Colonic mucosa (tissue), 4 donors: ENCODE data around the gene FRMD3. TPM values are rescaled to one million over a fixed set of nuclear protein-coding genes. Genes with fewer than 3 reads are reported as not detected.
A peak's percentile ranks its signal among the peaks of the same experiment; 100 is the strongest.

Experiments used
- DNase-seq: peaks from one replicate; pipeline ENCODE4 v3.0.0-alpha.2; 2020
- H3K27ac ChIP-seq: fragments of 200-600 bp; one replicate; pipeline ENCODE4 v1.8.0; 2021
- H3K27me3 ChIP-seq: fragments of 200-600 bp; one replicate; pipeline ENCODE4 v1.8.0; 2021
- H3K36me3 ChIP-seq: fragments of 200-600 bp; one replicate; pipeline ENCODE4 v1.8.0; 2021
- H3K4me1 ChIP-seq: fragments of 200-600 bp; one replicate; pipeline ENCODE4 v1.8.0; 2021; ENCODE audit warnings: mild to moderate bottlenecking
- H3K4me3 ChIP-seq: fragments of 200-600 bp; one replicate; pipeline ENCODE4 v1.8.0; 2021
- H3K9ac ChIP-seq, 2 donors: one replicate each; pipeline ENCODE4 v1.7.0; 2013; ENCODE audit warnings: control low read depth in 2 of 2, low read depth in 2 of 2, low read length in 2 of 2
- H3K9me3 ChIP-seq: fragments of 200-600 bp; one replicate; pipeline ENCODE4 v1.8.0; 2021
- CTCF ChIP-seq: fragments of 200-600 bp; IDR thresholded peaks from one replicate; pipeline ENCODE4 v1.8.0; 2022; ENCODE audit warnings: antibody characterized with exemption, mild to moderate bottlenecking
- intact Hi-C: fragments of 100-400 bp; cut with DNase I; formaldehyde crosslinking; loops from one replicate; pipeline ENCODE4 v1.14.1; 2022
- total RNA-seq, 2 donors: library from RNA; stranded (reverse); fragmentation: NEBNext Ultra II Directional in 1 of 2; extraction: Animal tissue kit (Norgen Biotek cat#: 25700) in 1 of 2; gene quantifications; one replicate each; pipeline ENCODE4 v1.2.1, GENCODE V29; 2021
- donor health status: healthy.
- donor health status: DM: no; HTN: no; CAD: no.
- donor health status: DM: no; HTN: no; CAD: no.

The FRMD3 gene
- total RNA-seq, 2 donors from 2014 or later: 14.7 to 21.3 TPM

- Histone ChIP-seq H3K4me1 (peaks cover 7% of the 10 kb centered on the region), H3K9ac (no peak overlapping the region), H3K4me3 (no peak overlapping the region), H3K36me3 (no peaks in the 10 kb centered on the region), H3K27ac (no peak overlapping the region), H3K9me3 (no peaks in the 10 kb centered on the region), H3K27me3 (no peaks in the 10 kb centered on the region)
- no peak for TF ChIP-seq CTCF
- intact Hi-C loops: no loop called here
- DNase-seq: no peak
Measured at GRCh38 chr9:83239747-83240146, 298.5 kb downstream of the FRMD3 start.

- Histone ChIP-seq H3K4me3 (no peak overlapping the region), H3K9me3 (no peaks in the 10 kb centered on the region), H3K4me1 (peaks cover 7% of the 10 kb centered on the region), H3K9ac (no peak overlapping the region), H3K36me3 (no peaks in the 10 kb centered on the region), H3K27me3 (no peaks in the 10 kb centered on the region), H3K27ac (no peak overlapping the region)
- intact Hi-C loops: no loop called here
- no peak for TF ChIP-seq CTCF
- DNase-seq: peak; percentile 33
Measured at GRCh38 chr9:83238871-83239640, 299.1 kb downstream of the FRMD3 start.

- intact Hi-C loops: no loop called here
- no peak overlapping the region for H3K9ac ChIP-seq
- no peaks in the 10 kb centered on the region for H3K27me3 ChIP-seq
- peaks cover 7% of the 10 kb centered on the region for H3K4me1 ChIP-seq
- H3K36me3 ChIP-seq: no peaks in the 10 kb centered on the region
- no peak for TF ChIP-seq CTCF
- no peak overlapping the region for H3K27ac ChIP-seq
- H3K9me3 ChIP-seq: no peaks in the 10 kb centered on the region
- no peak for DNase-seq
- H3K4me3 ChIP-seq: no peak overlapping the region
Measured at GRCh38 chr9:83236029-83236696, 302.0 kb downstream of the FRMD3 start.

- H3K4me3 ChIP-seq: no peak overlapping the region
- H3K27me3 ChIP-seq: no peaks in the 10 kb centered on the region
- peaks cover 7% of the 10 kb centered on the region for H3K4me1 ChIP-seq
- no peaks in the 10 kb centered on the region for H3K36me3 ChIP-seq
- no peak for DNase-seq
- TF ChIP-seq CTCF: no peak
- H3K9ac ChIP-seq: no peak overlapping the region
- H3K27ac ChIP-seq: no peak overlapping the region
- intact Hi-C loops: no loop called here
- H3K9me3 ChIP-seq: no peaks in the 10 kb centered on the region
Measured at GRCh38 chr9:83235526-83235925, 302.7 kb downstream of the FRMD3 start.

GRCh38 chr9:83234541-83234940 lies 303.7 kb downstream of the FRMD3 start:
- H3K9ac ChIP-seq: no peak overlapping the region
- H3K36me3 ChIP-seq: no peaks in the 10 kb centered on the region
- DNase-seq: no peak
- no peak overlapping the region for H3K27ac ChIP-seq
- intact Hi-C loops: no loop called here
- H3K4me3 ChIP-seq: no peak overlapping the region
- no peak for TF ChIP-seq CTCF
- H3K27me3 ChIP-seq: no peaks in the 10 kb centered on the region
- H3K9me3 ChIP-seq: no peaks in the 10 kb centered on the region
- H3K4me1 ChIP-seq: peaks cover 4% of the 10 kb centered on the region
